Measurements from ENCODE around the gene CCDC188.

DNA sequence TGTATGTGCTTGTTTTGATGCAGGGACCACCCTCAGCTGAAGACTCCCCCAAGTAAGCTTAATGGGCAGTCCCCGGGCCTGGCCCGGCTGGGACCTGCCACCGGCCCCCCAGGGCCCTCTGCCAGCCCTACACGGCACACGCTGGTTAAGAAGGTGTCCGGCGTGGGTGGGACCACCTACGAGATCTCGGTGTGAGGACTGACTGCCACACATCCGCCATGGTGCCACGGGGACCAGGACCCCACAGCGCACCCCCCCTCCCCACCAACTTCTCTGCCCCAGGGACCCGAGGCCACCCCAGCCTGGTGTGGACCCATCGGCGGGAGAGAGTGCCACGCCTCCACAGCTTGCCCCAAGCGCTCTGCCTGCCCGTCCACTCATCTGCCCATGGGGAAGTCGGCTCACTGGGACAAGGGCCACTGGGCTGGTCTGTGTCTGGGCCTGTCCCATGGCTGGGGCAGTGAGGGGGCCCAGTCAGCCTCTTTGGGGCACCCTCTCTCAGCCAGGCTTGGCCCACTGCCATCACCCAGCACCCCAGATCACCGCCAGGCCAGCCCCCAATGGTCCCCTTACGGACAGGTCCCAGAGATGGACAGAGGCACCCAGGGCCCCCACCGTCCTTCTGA is 5.5 kb downstream of the CCDC188 start:
- no peak for TF ChIP-seq POLR2A (IDR thresholded peaks at IDR 0.05; ENCODE audit: low read depth, low read length)
- TF ChIP-seq, protein P1, sequence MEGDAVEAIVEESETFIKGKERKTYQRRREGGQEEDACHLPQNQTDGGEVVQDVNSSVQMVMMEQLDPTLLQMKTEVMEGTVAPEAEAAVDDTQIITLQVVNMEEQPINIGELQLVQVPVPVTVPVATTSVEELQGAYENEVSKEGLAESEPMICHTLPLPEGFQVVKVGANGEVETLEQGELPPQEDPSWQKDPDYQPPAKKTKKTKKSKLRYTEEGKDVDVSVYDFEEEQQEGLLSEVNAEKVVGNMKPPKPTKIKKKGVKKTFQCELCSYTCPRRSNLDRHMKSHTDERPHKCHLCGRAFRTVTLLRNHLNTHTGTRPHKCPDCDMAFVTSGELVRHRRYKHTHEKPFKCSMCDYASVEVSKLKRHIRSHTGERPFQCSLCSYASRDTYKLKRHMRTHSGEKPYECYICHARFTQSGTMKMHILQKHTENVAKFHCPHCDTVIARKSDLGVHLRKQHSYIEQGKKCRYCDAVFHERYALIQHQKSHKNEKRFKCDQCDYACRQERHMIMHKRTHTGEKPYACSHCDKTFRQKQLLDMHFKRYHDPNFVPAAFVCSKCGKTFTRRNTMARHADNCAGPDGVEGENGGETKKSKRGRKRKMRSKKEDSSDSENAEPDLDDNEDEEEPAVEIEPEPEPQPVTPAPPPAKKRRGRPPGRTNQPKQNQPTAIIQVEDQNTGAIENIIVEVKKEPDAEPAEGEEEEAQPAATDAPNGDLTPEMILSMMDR (conservative IDR thresholded peaks at IDR 0.05; ENCODE audit: low read depth, low read length): no peak
- TF ChIP-seq CHD1 (IDR thresholded peaks at IDR 0.05; ENCODE audit: low read depth, low read length): no peak
- TF ChIP-seq, protein P2, sequence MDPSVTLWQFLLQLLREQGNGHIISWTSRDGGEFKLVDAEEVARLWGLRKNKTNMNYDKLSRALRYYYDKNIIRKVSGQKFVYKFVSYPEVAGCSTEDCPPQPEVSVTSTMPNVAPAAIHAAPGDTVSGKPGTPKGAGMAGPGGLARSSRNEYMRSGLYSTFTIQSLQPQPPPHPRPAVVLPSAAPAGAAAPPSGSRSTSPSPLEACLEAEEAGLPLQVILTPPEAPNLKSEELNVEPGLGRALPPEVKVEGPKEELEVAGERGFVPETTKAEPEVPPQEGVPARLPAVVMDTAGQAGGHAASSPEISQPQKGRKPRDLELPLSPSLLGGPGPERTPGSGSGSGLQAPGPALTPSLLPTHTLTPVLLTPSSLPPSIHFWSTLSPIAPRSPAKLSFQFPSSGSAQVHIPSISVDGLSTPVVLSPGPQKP (IDR thresholded peaks at IDR 0.05; ENCODE audit: borderline replicate concordance, low read depth, low read length): no peak
- no peak for TF ChIP-seq MAZ (IDR thresholded peaks at IDR 0.05; ENCODE audit: borderline replicate concordance, low read depth, low read length)
